ENCODE results near the gene RCN2.
"Not testable (repeated sequence)": the region's sequence is repeated elsewhere in the genome, so short reads cannot be mapped to it uniquely, and the experiment has no call there.

The RCN2 gene, protein sequence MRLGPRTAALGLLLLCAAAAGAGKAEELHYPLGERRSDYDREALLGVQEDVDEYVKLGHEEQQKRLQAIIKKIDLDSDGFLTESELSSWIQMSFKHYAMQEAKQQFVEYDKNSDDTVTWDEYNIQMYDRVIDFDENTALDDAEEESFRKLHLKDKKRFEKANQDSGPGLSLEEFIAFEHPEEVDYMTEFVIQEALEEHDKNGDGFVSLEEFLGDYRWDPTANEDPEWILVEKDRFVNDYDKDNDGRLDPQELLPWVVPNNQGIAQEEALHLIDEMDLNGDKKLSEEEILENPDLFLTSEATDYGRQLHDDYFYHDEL

DNA sequence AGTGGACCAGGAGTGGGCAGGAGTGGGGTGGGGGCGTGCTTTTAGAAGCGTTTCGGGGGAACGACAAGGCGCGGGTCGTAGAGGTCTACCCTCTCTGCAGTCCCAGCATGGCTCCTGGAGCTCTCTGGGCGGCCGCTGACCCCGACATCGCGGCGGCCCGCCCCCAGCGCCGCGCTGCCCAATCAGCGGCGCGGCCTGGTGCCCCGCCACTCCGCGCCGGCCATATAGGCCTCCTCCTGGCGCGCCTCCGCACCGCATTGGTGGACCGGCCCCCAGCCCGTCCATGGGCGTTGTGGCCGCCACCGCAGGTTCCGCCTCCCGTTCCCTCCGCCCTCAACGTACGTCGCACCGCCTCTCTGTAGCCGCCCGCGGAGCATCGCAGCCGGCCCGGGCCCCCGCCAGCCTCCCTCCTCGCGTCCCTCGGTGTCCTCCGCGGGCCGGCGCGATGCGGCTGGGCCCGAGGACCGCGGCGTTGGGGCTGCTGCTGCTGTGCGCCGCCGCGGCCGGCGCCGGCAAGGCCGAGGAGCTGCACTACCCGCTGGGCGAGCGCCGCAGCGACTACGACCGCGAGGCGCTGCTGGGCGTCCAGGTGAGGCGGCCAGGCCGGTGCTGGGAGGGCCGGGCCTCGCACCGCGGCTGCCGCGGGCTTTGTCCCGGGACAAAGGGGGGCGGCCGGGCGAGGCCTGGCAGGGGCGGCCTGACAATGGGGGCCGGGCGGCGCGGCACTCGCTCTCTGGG, at the start of gene RCN2:
Gene RCN2 (plus strand): TSS at position 353 of the 738 bp plus-strand sequence. CDS start 93 bp downstream, at position 446.
- Histone ChIP-seq H3K9me3 (ENCODE audit: control insufficient read depth, insufficient read depth, low read length) (no peaks in the 10 kb centered on the region), H3K9ac (ENCODE audit: low read depth, low read length) (peak within 1 kb of the TSS; percentile 95), H3K4me1 (ENCODE audit: insufficient read depth, low read length) (no peaks in the 10 kb centered on the region), H3K36me3 (ENCODE audit: insufficient read depth, low read length) (peaks cover 25% of the 10 kb centered on the region)

DNA sequence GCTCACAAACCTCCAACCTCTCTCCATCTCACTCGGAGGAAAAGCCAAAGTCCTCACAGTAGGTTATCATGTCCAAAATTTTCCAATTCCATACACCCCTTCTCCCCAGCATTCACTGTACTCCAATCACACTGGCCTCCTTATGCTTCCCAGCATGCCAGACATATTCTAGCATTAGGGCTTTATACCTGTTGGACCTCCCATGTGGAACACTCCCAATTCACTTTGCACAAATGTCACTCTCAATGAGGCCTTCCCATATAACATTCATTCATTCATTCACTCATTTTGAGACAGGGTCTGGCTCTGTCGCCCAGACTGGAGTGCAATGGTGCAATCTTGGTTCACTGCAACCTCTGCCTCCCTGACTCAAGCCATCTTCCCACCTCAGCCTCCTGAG, 46.3 kb upstream of the RCN2 start:
- Histone ChIP-seq H3K36me3 (ENCODE audit: insufficient read depth, low read length) (no peaks in the 10 kb centered on the region), H3K9me3 (ENCODE audit: control insufficient read depth, insufficient read depth, low read length) (no peaks in the 10 kb centered on the region), H3K9ac (ENCODE audit: low read depth, low read length) (no peak overlapping the region), H3K4me1 (ENCODE audit: insufficient read depth, low read length) (no peaks in the 10 kb centered on the region)

DNA sequence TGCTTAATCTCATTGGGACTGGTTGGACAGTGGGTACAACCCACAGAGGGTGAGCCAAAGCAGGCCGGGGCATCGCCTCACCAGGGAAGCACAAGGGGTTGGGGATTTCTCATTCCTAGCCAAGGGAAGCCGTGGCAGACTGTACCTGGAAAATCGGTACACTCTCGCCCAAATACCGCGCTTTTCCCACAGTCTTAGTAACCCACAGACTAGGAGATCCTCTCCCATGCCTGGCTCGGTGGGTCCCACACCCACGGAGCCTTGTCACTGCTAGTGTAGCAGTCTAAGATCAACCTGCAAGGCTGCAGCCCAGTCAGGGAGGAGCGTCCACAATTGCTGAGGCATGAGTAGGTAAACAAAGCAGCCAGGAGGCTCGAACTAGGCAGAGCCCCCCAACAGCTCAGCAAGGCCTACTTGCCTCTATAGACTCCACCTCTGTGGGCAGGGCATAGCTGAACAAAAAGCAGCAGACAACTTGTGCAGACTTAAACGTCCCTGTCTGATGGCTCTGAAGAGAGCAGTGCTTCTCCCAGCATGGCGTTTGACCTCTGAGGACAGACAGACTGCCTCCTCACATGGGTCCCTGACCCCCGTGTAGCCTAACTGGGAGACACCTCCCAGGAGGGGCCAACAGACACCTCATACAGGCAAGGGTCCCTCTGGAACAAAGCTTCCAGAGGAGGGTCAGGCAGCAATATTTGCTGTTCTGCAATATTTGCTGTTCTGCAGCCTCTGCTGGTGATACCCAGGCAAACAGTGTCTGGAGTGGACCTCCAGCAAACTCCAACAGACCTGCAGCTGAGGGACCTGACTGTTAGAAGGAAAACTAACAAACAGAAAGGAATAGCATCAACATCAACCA, 44.0 kb upstream of the RCN2 start:
- not testable (repeated sequence) for H3K4me1 ChIP-seq (ENCODE audit: insufficient read depth, low read length); H3K9ac ChIP-seq (ENCODE audit: low read depth, low read length); H3K36me3 ChIP-seq (ENCODE audit: insufficient read depth, low read length); H3K9me3 ChIP-seq (ENCODE audit: control insufficient read depth, insufficient read depth, low read length)

DNA sequence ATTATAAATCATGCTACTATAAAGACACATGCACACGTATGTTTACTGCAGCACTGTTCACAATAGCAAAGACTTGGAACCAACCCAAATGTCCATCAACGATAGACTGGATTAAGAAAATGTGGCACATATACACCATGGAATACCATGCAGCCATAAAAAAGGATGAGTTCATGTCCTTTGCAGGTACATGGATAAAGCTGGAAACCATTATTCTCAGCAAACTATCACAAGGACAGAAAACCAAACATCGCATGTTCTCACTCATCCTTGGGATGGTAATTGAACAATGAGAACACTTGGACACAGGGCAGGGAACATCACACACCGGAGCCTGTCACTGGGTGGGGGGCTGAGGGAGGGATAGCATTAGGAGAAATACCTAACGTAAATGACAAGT, 38.7 kb upstream of the RCN2 start:
- H3K9ac ChIP-seq (ENCODE audit: low read depth, low read length); H3K9me3 ChIP-seq (ENCODE audit: control insufficient read depth, insufficient read depth, low read length); H3K4me1 ChIP-seq (ENCODE audit: insufficient read depth, low read length); H3K36me3 ChIP-seq (ENCODE audit: insufficient read depth, low read length): not testable (repeated sequence)

DNA sequence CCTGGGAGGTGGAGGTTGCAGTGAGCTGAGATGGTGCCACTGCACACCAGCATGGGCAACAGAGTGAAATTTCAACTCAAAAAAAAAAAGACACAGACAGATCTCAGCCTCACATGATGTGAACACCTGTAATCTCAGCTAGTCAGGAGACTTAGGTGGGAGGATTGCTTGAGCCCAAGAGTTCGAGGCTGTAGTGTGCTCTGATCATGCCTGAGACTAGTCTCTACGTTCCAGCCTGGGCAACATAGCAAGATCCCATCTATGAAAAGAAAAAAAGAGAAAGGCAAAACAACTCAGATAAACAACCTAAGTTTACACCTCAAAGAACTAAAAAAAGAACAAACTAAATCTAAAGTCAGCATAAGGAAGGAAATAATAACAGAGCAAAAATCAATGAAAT, 37.4 kb upstream of the RCN2 start:
- Histone ChIP-seq H3K4me1 (ENCODE audit: insufficient read depth, low read length) (no peaks in the 10 kb centered on the region), H3K9me3 (ENCODE audit: control insufficient read depth, insufficient read depth, low read length) (peaks cover 3% of the 10 kb centered on the region; the same call in 1 of the 2 replicates), H3K36me3 (ENCODE audit: insufficient read depth, low read length) (no peaks in the 10 kb centered on the region), H3K9ac (ENCODE audit: low read depth, low read length) (no peak overlapping the region)

DNA sequence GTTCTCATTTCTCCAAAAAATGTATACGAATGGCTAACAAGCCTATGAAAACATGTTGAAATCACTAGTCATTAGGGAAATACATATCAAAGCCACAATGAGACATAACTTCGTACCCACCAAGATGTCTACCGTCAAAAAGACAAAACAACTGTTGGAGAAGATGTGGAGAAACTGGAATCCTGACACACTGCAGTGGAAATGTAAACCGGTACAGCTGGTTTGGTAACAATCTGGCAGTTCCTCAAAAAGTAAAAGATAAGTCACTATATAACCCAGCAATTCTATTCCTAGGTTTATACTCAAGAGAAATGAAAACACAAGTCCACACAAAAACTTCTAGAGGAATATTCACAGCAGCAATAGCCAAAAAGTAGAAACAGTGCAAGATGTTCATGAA, 33.4 kb upstream of the RCN2 start:
- H3K9me3 ChIP-seq (ENCODE audit: control insufficient read depth, insufficient read depth, low read length), result peaks cover 3% of the 10 kb centered on the region; the same call in 1 of the 2 replicates
- H3K9ac ChIP-seq (ENCODE audit: low read depth, low read length), result no peak overlapping the region
- no peaks in the 10 kb centered on the region for H3K36me3 ChIP-seq (ENCODE audit: insufficient read depth, low read length)
- no peaks in the 10 kb centered on the region for H3K4me1 ChIP-seq (ENCODE audit: insufficient read depth, low read length)

DNA sequence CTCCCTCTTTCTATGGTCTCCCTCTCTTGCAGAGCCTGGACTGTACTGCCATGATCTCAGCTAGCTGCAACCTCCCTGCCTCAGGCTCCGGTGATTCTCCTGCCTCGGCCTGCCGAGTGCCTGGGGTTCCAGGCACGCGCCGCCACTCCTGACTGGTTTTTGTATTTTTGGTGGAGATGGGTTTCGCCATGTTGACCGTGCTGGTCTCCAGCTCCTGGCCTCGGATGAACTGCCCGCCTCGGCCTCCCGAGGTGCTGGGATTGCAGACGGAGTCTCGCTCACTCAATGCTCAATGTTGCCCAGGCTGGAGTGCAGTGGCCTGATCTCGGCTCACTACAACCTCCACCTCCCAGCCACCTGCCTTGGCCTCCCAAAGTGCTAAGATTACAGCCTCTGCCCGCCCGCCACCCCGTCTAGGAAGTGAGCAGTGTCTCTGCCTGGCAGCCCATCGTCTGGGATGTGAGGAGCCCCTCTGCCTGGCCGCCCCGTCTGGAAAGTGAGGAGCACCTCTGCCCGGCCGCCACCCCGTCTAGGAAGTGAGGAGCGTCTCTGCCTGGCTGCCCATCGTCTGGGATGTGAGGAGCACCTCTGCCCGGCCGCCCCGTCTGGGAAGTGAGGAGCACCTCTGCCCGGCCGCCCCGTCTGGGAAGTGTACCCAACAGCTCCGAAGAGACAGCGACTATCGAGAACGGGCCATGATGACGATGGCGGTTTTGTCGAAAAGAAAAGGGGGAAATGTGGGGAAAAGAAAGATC, 32.2 kb upstream of the RCN2 start:
- not testable (repeated sequence) for H3K36me3 ChIP-seq (ENCODE audit: insufficient read depth, low read length); H3K9ac ChIP-seq (ENCODE audit: low read depth, low read length); H3K9me3 ChIP-seq (ENCODE audit: control insufficient read depth, insufficient read depth, low read length); H3K4me1 ChIP-seq (ENCODE audit: insufficient read depth, low read length)

DNA sequence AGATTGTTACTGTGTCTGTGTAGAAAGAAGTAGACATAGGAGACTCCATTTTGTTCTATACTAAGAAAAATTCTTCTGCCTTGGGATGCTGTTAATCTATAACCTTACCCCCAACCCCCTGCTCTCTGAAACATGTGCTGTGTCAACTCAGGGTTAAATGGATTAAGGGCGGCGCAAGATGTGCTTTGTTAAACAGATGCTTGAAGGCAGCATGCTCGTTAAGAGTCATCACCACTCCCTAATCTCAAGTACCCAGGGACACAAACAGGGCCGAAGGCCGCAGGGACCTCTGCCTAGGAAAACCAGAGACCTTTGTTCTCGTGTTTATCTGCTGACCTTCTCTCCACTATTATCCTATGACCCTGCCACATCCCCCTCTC, 31.6 kb upstream of the RCN2 start:
- not testable (repeated sequence) for H3K9me3 ChIP-seq (ENCODE audit: control insufficient read depth, insufficient read depth, low read length); H3K4me1 ChIP-seq (ENCODE audit: insufficient read depth, low read length)

DNA sequence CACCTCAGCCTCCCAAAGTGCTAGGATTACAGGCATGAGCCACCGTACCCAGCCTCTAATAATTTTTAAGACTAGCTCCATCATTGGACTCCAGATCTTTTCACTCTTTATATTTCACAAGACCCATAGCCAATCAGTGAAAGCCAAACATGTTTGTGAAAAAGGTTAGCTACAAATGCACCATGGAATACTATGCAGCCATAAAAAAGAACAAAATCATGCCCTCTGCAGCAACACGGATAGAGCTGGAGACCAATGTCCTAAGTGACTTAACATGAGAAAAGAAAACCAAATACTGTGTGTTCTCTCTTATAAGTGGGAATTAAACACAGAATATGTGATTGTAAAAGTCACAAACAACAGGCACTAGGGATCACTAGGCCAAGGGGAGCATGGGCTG, 29.6 kb upstream of the RCN2 start:
- H3K36me3 ChIP-seq (ENCODE audit: insufficient read depth, low read length), result no peaks in the 10 kb centered on the region
- no peaks in the 10 kb centered on the region; the same call in 1 of the 2 replicates for H3K4me1 ChIP-seq (ENCODE audit: insufficient read depth, low read length)
- H3K9ac ChIP-seq (ENCODE audit: low read depth, low read length), result no peak overlapping the region
- peaks cover 3% of the 10 kb centered on the region; the same call in 1 of the 2 replicates for H3K9me3 ChIP-seq (ENCODE audit: control insufficient read depth, insufficient read depth, low read length)

More for the DNA sequence above, 31.6 kb upstream of the RCN2 start:
- not testable (repeated sequence) for H3K36me3 ChIP-seq (ENCODE audit: insufficient read depth, low read length); H3K9ac ChIP-seq (ENCODE audit: low read depth, low read length)

DNA sequence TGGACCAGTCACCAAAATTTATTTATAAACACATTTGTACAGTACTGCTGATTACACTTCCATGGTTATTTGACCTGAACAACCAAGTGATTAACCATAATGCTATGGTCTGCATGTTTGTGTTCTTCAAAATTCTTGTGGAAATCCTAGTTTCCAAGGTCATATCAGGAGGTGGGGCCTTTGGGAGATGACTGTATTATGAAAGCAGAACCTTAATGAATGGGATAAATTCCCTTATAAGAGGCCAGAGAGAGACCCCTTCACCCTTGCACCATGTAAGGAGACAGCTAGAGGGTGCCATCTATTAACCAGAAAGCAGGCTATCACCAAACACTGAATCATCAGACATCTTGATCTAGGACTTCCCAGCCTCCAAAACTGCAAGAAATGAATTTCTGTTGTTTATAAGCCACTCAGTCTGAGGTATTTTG, 28.3 kb upstream of the RCN2 start:
- no peak overlapping the region for H3K9ac ChIP-seq (ENCODE audit: low read depth, low read length)
- no peaks in the 10 kb centered on the region for H3K36me3 ChIP-seq (ENCODE audit: insufficient read depth, low read length)

DNA sequence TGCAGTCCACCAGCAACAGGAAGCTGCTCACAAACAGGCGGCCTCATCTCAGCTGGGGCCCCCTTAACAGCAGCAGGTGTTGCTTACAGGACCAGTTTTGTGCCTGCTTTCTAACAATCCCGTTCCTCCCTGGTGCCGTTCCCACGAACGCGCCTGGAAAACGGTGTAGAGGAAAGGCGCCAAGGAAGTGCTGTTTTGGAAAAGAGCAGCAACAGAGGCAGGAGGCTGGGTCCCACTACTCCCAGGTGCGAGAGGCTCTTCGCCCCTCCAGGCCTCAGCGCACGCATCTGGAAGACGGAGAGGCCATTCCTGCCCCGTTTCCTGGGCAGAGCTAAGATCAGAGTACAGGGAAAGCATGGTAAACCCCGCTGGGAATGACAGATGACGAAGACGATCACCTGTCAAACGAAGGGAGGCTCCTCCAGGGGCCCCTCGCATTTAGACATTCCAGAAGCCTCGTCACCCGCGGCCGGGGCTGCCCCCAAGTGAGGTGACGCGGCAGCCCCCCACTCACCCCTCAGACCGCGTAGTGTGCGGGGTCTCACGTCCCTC, 27.0 kb upstream of the RCN2 start:
- H3K36me3 ChIP-seq (ENCODE audit: insufficient read depth, low read length), result no peaks in the 10 kb centered on the region
- peak overlapping the region; percentile 91 for H3K9ac ChIP-seq (ENCODE audit: low read depth, low read length)
- no peaks in the 10 kb centered on the region; the same call in 1 of the 2 replicates for H3K4me1 ChIP-seq (ENCODE audit: insufficient read depth, low read length)

More for the DNA sequence above, 28.3 kb upstream of the RCN2 start:
- Histone ChIP-seq H3K4me1 (ENCODE audit: insufficient read depth, low read length) (no peaks in the 10 kb centered on the region; the same call in 1 of the 2 replicates), H3K9me3 (ENCODE audit: control insufficient read depth, insufficient read depth, low read length) (peaks cover 3% of the 10 kb centered on the region; the same call in 1 of the 2 replicates)

DNA sequence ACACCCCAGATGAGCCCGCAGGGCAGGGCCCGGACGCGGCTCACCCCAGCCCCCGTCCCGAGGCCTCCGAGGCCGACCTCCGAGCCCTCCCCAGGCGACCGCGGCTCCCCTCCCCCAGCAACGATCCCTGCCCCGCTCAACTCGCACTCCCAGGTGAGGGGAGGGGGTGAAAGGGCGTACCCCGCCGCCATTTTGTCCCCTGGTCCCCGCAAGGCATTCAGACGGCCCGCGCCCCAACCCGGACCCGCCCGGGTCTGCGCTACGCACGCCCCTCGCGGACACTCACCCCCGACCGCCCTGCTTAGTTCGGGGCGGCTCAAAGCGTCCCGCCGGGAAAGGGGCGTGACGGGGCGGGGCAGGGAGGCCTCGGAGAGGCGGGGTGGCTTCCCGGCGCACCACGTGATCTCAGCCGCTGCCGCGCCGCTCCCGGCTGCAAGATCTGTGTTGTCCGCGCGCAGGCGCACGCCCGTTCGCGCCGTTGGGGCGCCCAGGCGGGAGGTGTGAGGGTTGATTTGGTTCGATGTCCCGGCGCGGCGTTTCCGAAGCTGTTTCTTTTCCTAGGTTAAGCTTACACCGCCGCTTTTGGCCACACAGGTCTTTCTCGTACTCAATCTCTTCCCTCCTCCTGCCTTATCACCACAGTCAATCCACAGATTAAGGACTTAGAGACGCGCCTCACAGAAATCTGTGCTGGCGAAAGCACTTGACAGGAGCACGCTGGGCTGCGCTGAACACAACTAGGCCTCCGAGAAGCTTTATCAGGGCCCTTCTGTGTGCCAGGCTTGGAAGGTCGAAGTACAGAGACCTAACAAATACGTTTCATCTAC, 26.3 kb upstream of the RCN2 start, which contains the start of gene SCAPER:
Gene SCAPER (minus strand): TSS at position 328 of the 827 bp plus-strand sequence. CDS start 21,523 bp downstream, outside the sequence.
- Histone ChIP-seq H3K9ac (ENCODE audit: low read depth, low read length) (peak within 1 kb of the TSS; percentile 91), H3K36me3 (ENCODE audit: insufficient read depth, low read length) (no peaks in the 10 kb centered on the region), H3K9me3 (ENCODE audit: control insufficient read depth, insufficient read depth, low read length) (no peaks in the 10 kb centered on the region; the same call in 1 of the 2 replicates), H3K4me1 (ENCODE audit: insufficient read depth, low read length) (no peaks in the 10 kb centered on the region; the same call in 1 of the 2 replicates)

More for the DNA sequence above, 27.0 kb upstream of the RCN2 start:
- H3K9me3 ChIP-seq (ENCODE audit: control insufficient read depth, insufficient read depth, low read length), result no peaks in the 10 kb centered on the region; the same call in 1 of the 2 replicates

DNA sequence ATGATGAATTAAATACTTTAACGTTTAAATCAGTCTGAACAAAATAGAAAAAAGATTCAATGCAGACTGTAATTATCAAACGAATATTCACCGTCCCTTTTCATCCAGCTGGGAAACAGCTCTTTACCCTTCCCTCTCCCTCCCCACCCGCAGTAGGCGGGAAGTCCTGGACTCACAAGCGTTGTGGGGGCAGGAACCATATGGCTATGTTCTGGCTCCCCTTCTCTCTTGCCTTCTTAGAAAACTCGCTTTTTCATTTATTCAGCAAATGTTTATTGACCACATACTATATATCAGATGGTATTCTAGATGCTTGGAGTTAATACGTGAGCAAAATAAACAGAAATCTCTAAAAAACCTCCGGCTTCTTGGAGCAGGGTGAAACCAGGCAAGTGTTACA, 25.7 kb upstream of the RCN2 start:
- H3K36me3 ChIP-seq (ENCODE audit: insufficient read depth, low read length), result no peaks in the 10 kb centered on the region
- peak overlapping the region; percentile 91 for H3K9ac ChIP-seq (ENCODE audit: low read depth, low read length)
- H3K4me1 ChIP-seq (ENCODE audit: insufficient read depth, low read length), result no peaks in the 10 kb centered on the region; the same call in 1 of the 2 replicates
- no peaks in the 10 kb centered on the region; the same call in 1 of the 2 replicates for H3K9me3 ChIP-seq (ENCODE audit: control insufficient read depth, insufficient read depth, low read length)

Measured in ES-I3 (cell line).